Stimulated activated CD4-positive, alpha-beta T cell treated with anti-CD3 and anti-CD28 coated beads, TNF-alpha, amount 100 ng/mL, for 48 hours (primary cell): ENCODE results near the gene NFILZ.

Experiments used
- DNase-seq, 3 donors: peaks; one replicate each; pipeline ENCODE4 v3.0.0-alpha.2; 2020; ENCODE audit warnings: low read depth in 3 of 3

The NFILZ gene

GRCh38 chr19:8629996-8630683, at the start of gene NFILZ:
TSS of gene NFILZ (plus strand) at chr19:8630633. CDS start at chr19:8676766, 46,133 bp downstream.
- no peak for DNase-seq

GRCh38 chr19:8580710-8581281, 49.6 kb upstream of the NFILZ start:
- peak; percentile 71 to 78 (median 77) for DNase-seq

GRCh38 chr19:8584965-8585893, 45.2 kb upstream of the NFILZ start:
- DNase-seq: no peak

GRCh38 chr19:8585894-8586750, 44.3 kb upstream of the NFILZ start:
- DNase-seq: no peak

- no peak for DNase-seq
Measured at GRCh38 chr19:8589177-8589714, 41.2 kb upstream of the NFILZ start.

- peak; percentile 95 to 97 (median 95) for DNase-seq
Measured at GRCh38 chr19:8592231-8593009, 38.0 kb upstream of the NFILZ start.

GRCh38 chr19:8593931-8594330, 36.5 kb upstream of the NFILZ start:
- DNase-seq: no peak

- no peak for DNase-seq
Measured at GRCh38 chr19:8595651-8596050, 34.8 kb upstream of the NFILZ start.

- no peak for DNase-seq
Measured at GRCh38 chr19:8596168-8596567, 34.3 kb upstream of the NFILZ start.

GRCh38 chr19:8600064-8600463, 30.4 kb upstream of the NFILZ start:
- no peak for DNase-seq

GRCh38 chr19:8600816-8601215, 29.6 kb upstream of the NFILZ start:
- DNase-seq: no peak

- no peak for DNase-seq
Measured at GRCh38 chr19:8601796-8602195, 28.6 kb upstream of the NFILZ start.

- DNase-seq: no peak
Measured at GRCh38 chr19:8605514-8605913, 24.9 kb upstream of the NFILZ start.

GRCh38 chr19:8607386-8607785, 23.0 kb upstream of the NFILZ start:
- DNase-seq: no peak

- DNase-seq: no peak
Measured at GRCh38 chr19:8608941-8609278, 21.5 kb upstream of the NFILZ start.

GRCh38 chr19:8609279-8610040, 21.0 kb upstream of the NFILZ start:
- DNase-seq: no peak

- peak in 1 of 3 donors; percentile 25 for DNase-seq
Measured at GRCh38 chr19:8610041-8610935, 20.1 kb upstream of the NFILZ start, which contains the start of gene ADAMTS10. TSS of gene ADAMTS10 (minus strand) at chr19:8610715. CDS start at chr19:8605710, 5,005 bp downstream.

- DNase-seq: no peak
Measured at GRCh38 chr19:8610936-8611300, 19.5 kb upstream of the NFILZ start.

- no peak for DNase-seq
Measured at GRCh38 chr19:8611391-8611876, 19.0 kb upstream of the NFILZ start.
